Esophagus muscularis mucosa (tissue), 4 donors: ENCODE results near the gene PSME4.

Source experiments
- CTCF ChIP-seq, 3 experiments: fragments of 200-600 bp in 2 of 3; fragments of 450-650 bp in 1 of 3; sonication (generic) in 2 of 3; IDR thresholded peaks; one replicate each; pipeline ENCODE4 v1.5.1; 2017 to 2019; ENCODE audit warnings: antibody characterized with exemption in 3 of 3, mild to moderate bottlenecking in 2 of 3, moderate library complexity in 1 of 3
- EP300 ChIP-seq: sonication (generic); formaldehyde crosslinking; IDR thresholded peaks from one replicate; pipeline ENCODE4 v1.6.1; 2017; ENCODE audit warnings: antibody characterized with exemption
- POLR2A ChIP-seq: fragments of 450-650 bp; IDR thresholded peaks from one replicate; pipeline ENCODE4 v1.6.1; 2017; ENCODE audit warnings: antibody characterized with exemption, moderate library complexity, mild to moderate bottlenecking, low read depth
- POLR2AphosphoS5 ChIP-seq, 2 donors: sonication (generic); formaldehyde crosslinking; IDR thresholded peaks; one replicate each; pipeline ENCODE4 v1.6.1; 2017; ENCODE audit warnings: antibody characterized with exemption in 2 of 2

- TF ChIP-seq CTCF (IDR thresholded peaks at IDR 0.05) (no peak), POLR2A (no peak), POLR2AphosphoS5 (IDR thresholded peaks at IDR 0.05) (no peak), EP300 (no peak)
These were observed 118.3 kb downstream of the PSME4 start for GRCh38 chr2:53852532-53852931.
